Measurements from ENCODE around the gene CDK19.

The CDK19 gene

DNA sequence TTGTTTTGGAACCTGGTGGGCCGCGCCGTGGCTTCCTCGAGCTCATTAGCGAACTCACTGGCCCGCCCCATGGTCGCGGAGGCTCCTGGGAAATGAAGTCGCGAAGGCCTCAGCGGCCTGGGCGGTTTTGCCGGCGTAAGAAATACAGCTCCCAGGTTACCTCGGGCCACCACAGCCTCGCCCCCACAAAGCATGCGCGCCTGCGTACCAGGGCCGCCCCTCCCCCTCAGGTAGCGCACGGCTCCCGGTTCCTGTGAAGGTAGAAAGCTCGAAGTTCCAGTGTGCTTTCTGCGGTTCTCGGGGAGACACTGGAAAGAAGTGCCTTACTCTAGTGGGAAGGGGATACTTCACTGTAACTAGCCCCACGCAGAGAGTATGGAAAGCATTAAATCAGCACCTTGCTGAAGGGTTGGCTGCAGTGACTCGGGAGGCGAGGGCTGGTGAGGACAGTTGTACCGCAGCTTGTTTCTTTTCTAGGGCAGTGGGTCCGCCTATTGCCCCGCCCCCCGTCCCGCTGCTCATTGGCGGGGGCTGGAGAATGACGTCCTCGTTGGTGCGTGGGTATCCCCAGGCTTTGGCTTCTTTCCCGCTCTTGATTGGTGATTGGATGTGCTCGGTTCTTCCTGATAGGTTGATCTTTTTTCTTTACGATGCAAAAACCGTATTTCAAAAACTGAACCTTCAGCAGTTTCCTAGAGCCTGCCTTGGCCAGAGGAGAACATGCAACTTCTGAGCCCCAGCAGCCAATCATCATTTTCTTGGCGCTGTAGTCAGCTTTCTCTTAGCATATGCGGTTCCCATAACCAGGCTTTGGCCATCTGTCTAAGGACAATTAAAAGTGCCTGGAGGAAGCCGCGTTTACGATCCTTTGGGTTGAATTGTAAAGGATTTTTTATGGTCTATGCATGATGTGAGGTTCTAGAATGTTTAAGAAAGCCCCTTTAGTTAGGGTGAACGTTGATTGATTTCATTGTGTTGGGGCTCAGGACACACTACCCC is at the start of gene CDK19:
Gene CDK19, minus strand, starts transcription at position 59 of the 999 bp plus-strand sequence. CDS start 333 bp downstream, outside the sequence.
- TF ChIP-seq, protein P1, sequence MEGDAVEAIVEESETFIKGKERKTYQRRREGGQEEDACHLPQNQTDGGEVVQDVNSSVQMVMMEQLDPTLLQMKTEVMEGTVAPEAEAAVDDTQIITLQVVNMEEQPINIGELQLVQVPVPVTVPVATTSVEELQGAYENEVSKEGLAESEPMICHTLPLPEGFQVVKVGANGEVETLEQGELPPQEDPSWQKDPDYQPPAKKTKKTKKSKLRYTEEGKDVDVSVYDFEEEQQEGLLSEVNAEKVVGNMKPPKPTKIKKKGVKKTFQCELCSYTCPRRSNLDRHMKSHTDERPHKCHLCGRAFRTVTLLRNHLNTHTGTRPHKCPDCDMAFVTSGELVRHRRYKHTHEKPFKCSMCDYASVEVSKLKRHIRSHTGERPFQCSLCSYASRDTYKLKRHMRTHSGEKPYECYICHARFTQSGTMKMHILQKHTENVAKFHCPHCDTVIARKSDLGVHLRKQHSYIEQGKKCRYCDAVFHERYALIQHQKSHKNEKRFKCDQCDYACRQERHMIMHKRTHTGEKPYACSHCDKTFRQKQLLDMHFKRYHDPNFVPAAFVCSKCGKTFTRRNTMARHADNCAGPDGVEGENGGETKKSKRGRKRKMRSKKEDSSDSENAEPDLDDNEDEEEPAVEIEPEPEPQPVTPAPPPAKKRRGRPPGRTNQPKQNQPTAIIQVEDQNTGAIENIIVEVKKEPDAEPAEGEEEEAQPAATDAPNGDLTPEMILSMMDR (IDR thresholded peaks at IDR 0.05): no peak

GRCh38 chr6:110864824-110865223 is 49.6 kb upstream of the CDK19 start:
- TF ChIP-seq, protein P1 (IDR thresholded peaks at IDR 0.05): no peak

DNA sequence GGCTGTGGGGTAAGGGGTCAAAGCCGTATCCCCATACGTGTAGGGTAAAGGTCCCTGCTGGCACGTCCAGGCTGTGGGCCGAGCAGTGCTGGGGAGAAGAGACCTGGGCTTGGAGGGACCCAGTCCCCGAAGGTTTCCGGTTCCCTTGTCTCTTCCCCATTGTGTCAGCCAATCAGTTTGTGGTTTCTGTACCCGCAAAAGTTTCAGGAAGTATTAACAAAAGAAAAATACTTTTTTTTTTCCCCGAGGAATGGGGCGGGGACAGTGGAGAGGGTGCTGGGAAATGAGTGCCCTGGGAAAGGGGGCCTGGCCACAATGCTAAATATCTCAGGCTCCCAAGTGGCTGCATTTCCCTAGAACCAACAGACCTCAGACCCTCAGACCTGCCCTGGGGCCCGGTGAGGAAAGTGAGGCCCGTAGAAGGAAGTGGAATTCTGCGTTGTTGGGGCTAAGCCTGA is 44.1 kb upstream of the CDK19 start:
- TF ChIP-seq, protein P1 (IDR thresholded peaks at IDR 0.05): no peak

DNA sequence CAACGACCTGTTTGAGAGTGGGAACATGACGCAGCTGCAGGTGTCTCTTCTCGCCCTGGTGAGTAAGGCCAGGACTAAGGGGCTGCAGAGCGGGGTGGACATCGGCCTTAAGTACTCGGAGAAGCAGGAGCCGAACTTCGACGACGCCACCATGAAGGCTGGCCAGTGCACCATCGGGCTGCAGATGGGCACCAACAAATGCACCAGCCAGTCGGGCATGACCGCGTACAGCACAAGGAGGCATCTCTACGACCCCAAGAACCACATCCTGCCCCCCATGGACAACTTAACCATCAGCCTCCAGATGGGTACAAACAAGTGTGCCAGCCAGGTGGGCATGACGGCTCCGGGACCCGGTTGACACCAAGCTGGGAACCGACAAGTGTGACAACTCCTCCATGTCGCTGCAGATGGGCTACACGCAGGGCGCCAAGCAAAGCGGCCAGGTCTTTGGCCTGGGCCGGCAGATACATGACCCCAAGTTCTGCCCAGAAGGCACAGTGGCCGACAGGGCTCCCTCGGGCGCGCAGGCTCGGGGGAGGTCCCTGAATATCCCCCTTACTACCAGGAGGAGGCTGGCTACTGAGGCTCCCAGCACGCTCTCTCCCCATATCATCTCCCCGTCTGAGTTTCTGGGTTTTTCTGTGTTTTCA is 43.4 kb upstream of the CDK19 start:
- TF ChIP-seq, protein P1 (IDR thresholded peaks at IDR 0.05): no peak

GRCh38 chr6:110858016-110858415 is 42.7 kb upstream of the CDK19 start:
- TF ChIP-seq, protein P1 (IDR thresholded peaks at IDR 0.05): no peak

GRCh38 chr6:110856296-110856695 is 41.0 kb upstream of the CDK19 start:
- TF ChIP-seq, protein P1 (IDR thresholded peaks at IDR 0.05): no peak

DNA sequence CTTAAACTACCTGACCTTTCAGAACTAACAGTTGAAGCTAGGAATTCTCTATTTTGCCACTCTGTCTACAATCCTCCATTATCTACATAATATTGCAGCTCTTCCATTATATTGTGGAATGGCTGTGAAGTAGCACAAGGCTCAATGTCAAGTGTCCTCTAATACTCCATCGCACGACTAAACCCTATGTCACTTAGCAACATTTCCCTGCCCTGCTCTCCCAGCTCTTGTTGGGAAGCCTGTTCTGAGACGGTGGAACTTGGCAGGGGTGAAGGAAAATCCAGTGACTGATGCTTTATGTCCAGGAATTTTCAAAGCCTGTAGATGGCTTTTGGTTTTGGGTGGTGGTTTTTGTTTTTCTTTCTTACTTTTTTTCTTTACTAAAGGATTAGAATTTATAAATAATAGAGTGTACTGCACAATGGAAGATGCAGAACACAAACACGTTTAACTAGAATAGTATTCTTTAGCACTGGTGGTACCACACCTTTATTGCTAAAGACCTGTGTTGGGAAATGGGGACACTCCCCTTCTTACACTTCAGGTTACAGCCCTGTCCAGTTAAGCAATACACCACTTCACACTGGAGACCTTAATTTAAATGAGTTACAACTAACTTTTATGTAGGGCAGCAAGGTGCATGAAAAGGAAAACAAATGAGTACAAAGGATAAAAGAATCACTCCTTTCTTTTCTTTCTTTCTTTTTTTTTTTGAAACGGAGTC is 38.6 kb upstream of the CDK19 start:
- TF ChIP-seq, protein P1 (IDR thresholded peaks at IDR 0.05): no peak
